ENCODE results near the gene TNS3. TPM values are rescaled to one million over a fixed set of nuclear protein-coding genes. Genes with fewer than 3 reads are reported as not detected.

TNS3 gene
- total RNA-seq, 4 donors from 2014 or later: 6.6 to 16.0 (median 9.6) TPM

GRCh38 chr7:47361236-47361635, 220.7 kb downstream of the TNS3 start:
- no peaks in the 10 kb centered on the region for H3K27me3 ChIP-seq
- H3K4me3 ChIP-seq: no peak overlapping the region
- WGBS, 2 donors: 41 to 67% methylated on average over 5 of the region's 5 CpGs
- DNase-seq: no peak
- H3K4me1 ChIP-seq: peaks cover 0 to 12% (median 0%) of the 10 kb centered on the region in 3 donors
- H3K9me3 ChIP-seq: no peaks in the 10 kb centered on the region
- intact Hi-C loops (cut with DNase I): no loop called here
- peak overlapping the region in 1 of 4 donors; percentile 38 for H3K27ac ChIP-seq
- H3K36me3 ChIP-seq: no peaks in the 10 kb centered on the region
- TF ChIP-seq, protein P1, sequence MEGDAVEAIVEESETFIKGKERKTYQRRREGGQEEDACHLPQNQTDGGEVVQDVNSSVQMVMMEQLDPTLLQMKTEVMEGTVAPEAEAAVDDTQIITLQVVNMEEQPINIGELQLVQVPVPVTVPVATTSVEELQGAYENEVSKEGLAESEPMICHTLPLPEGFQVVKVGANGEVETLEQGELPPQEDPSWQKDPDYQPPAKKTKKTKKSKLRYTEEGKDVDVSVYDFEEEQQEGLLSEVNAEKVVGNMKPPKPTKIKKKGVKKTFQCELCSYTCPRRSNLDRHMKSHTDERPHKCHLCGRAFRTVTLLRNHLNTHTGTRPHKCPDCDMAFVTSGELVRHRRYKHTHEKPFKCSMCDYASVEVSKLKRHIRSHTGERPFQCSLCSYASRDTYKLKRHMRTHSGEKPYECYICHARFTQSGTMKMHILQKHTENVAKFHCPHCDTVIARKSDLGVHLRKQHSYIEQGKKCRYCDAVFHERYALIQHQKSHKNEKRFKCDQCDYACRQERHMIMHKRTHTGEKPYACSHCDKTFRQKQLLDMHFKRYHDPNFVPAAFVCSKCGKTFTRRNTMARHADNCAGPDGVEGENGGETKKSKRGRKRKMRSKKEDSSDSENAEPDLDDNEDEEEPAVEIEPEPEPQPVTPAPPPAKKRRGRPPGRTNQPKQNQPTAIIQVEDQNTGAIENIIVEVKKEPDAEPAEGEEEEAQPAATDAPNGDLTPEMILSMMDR (IDR thresholded peaks at IDR 0.05): no peak
- TF ChIP-seq POLR2A (IDR thresholded peaks at IDR 0.05): no peak

GRCh38 chr7:47360301-47360900, 221.5 kb downstream of the TNS3 start:
- DNase-seq: no peak
- H3K27ac ChIP-seq: no peak overlapping the region
- no peaks in the 10 kb centered on the region for H3K27me3 ChIP-seq
- 94% methylated on average over 5 to 8 of the region's 11 CpGs for WGBS, 2 donors
- no peaks in the 10 kb centered on the region for H3K9me3 ChIP-seq
- H3K36me3 ChIP-seq: no peaks in the 10 kb centered on the region
- no peak overlapping the region for H3K4me3 ChIP-seq
- no peak for TF ChIP-seq POLR2A (IDR thresholded peaks at IDR 0.05)
- TF ChIP-seq, protein P1 (IDR thresholded peaks at IDR 0.05): no peak
- H3K4me1 ChIP-seq: peaks cover 0 to 18% (median 0%) of the 10 kb centered on the region in 3 donors
- intact Hi-C loops (cut with DNase I): no loop called here

GRCh38 chr7:47358944-47359588, 222.8 kb downstream of the TNS3 start:
- WGBS, 2 donors: 74 to 90% methylated on average over 6 to 7 of the region's 8 CpGs
- H3K36me3 ChIP-seq: no peaks in the 10 kb centered on the region
- H3K4me1 ChIP-seq: peaks cover 0 to 26% (median 0%) of the 10 kb centered on the region in 3 donors
- no peaks in the 10 kb centered on the region for H3K27me3 ChIP-seq
- intact Hi-C loops (cut with DNase I): no loop called here
- H3K9me3 ChIP-seq: no peaks in the 10 kb centered on the region
- no peak overlapping the region for H3K4me3 ChIP-seq
- H3K27ac ChIP-seq: no peak overlapping the region
- no peak for DNase-seq
- TF ChIP-seq, protein P1 (IDR thresholded peaks at IDR 0.05): no peak
- TF ChIP-seq POLR2A (IDR thresholded peaks at IDR 0.05): no peak

GRCh38 chr7:47358357-47358756, 223.6 kb downstream of the TNS3 start:
- TF ChIP-seq POLR2A (IDR thresholded peaks at IDR 0.05): no peak
- TF ChIP-seq, protein P1 (IDR thresholded peaks at IDR 0.05): no peak
- Histone ChIP-seq H3K9me3 (no peaks in the 10 kb centered on the region), H3K27me3 (no peaks in the 10 kb centered on the region), H3K27ac (no peak overlapping the region), H3K36me3 (no peaks in the 10 kb centered on the region), H3K4me3 (no peak overlapping the region), H3K4me1 (peaks cover 0 to 26% (median 0%) of the 10 kb centered on the region in 3 donors)
- intact Hi-C loops (cut with DNase I): no loop called here
- WGBS, 2 donors: 91 to 98% methylated on average over 8 to 10 of the region's 14 CpGs
- no peak for DNase-seq

- H3K9me3 ChIP-seq: no peaks in the 10 kb centered on the region
- H3K27me3 ChIP-seq: no peaks in the 10 kb centered on the region
- no peak overlapping the region for H3K27ac ChIP-seq
- DNase-seq: no peak
- peaks cover 0 to 26% (median 0%) of the 10 kb centered on the region in 3 donors for H3K4me1 ChIP-seq
- no peaks in the 10 kb centered on the region for H3K36me3 ChIP-seq
- H3K4me3 ChIP-seq: no peak overlapping the region
- intact Hi-C loops (cut with DNase I): no loop called here
- 86 to 95% methylated on average over 7 of the region's 7 CpGs for WGBS, 2 donors
- TF ChIP-seq, protein P1 (IDR thresholded peaks at IDR 0.05): no peak
- no peak for TF ChIP-seq POLR2A (IDR thresholded peaks at IDR 0.05)
Observed at GRCh38 chr7:47357863-47358262, 224.0 kb downstream of the TNS3 start.
